Skin of body (tissue), 2 donors: Measurements from ENCODE around the gene XAB2. TPM values are rescaled to one million over a fixed set of nuclear protein-coding genes. Genes with fewer than 3 reads are reported as not detected.

ENCODE experiments used
- DNase-seq: peaks from one replicate; lab custom pipeline; 2025; lab: John Stamatoyannopoulos, UW
- total RNA-seq: library from RNA; depleted of rRNA; stranded (reverse); fragments of >200 nt; gene quantifications from one replicate; pipeline ENCODE4 v1.2.3, GENCODE V29; 2014

XAB2 gene
- total RNA-seq, 1 donor from 2014 or later = 21.9 TPM

- DNase-seq = no peak
Measured at GRCh38 chr19:7633698-7634097, 4.4 kb upstream of the XAB2 start, which contains the start of gene PCP2. PCP2 (minus strand) TSS chr19:7633719; CDS start chr19:7633457, 262 bp downstream.

- DNase-seq = no peak
Measured at GRCh38 chr19:7632340-7633203, 3.2 kb upstream of the XAB2 start.

DNA sequence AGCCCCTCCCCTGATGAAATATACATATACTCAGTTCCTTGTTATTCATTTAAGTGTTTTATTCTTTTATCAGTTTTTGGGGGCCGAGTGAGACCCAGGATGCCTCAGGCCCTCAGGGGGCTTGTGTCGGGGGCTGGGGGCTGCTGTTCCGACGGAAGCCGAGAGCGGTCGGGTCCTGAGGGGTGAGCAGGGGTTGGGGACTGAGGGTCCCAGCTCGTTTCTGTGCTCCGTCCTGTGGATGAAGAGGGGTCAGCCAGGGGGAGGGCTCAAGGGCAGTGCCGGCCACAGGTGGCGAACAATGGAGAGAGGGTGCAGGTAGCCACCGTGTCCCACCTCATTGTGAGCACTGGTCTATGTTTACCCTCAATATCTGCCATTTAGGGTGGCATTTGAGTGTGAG is 2.2 kb upstream of the XAB2 start:
- DNase-seq = no peak

- no peak for DNase-seq
Measured at GRCh38 chr19:7628589-7629311, 595 bp downstream of the XAB2 start.

DNA sequence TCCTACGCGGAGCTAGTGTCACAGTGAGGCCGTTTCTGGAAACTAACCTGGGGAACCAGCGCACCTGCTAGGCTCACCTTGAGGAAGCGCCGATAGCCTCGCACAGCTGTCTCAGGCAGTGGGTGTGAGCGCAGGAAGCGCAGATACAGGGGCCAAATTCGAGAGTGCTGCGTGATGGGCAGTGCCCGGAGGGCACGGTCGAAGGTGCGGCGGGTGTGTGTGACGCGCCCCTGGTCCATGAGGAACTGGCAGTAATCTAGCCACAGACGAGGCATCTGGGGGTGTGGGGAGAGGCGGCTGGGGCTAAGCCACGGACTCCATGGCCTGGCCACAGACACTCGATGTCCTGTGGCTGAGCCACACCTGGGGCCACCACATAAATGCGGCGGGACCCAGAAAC is 2.2 kb downstream of the XAB2 start:
- no peak for DNase-seq

- no peak for DNase-seq
Measured at GRCh38 chr19:7625763-7626372, 3.5 kb downstream of the XAB2 start.

DNA sequence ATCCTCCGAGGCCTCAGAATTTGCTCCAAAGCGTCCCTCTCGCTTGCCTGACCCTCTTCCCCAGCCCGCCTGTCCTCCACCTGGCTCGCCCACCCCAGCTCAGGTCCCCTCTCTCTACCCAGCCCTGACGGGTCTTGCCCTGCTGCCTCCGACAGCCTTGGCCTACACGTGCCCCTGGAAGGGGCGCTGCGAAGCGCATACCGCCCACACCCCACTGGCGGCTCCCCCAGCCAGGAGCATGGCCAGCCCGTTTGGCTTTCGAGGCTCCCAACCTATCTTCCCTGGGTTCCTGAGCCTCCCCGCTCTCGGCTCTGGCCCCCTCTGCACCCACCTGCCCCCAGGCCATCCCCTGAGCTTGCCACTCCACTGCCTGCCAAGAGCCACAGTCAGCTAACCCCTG is 4.5 kb downstream of the XAB2 start:
- DNase-seq = no peak

DNA sequence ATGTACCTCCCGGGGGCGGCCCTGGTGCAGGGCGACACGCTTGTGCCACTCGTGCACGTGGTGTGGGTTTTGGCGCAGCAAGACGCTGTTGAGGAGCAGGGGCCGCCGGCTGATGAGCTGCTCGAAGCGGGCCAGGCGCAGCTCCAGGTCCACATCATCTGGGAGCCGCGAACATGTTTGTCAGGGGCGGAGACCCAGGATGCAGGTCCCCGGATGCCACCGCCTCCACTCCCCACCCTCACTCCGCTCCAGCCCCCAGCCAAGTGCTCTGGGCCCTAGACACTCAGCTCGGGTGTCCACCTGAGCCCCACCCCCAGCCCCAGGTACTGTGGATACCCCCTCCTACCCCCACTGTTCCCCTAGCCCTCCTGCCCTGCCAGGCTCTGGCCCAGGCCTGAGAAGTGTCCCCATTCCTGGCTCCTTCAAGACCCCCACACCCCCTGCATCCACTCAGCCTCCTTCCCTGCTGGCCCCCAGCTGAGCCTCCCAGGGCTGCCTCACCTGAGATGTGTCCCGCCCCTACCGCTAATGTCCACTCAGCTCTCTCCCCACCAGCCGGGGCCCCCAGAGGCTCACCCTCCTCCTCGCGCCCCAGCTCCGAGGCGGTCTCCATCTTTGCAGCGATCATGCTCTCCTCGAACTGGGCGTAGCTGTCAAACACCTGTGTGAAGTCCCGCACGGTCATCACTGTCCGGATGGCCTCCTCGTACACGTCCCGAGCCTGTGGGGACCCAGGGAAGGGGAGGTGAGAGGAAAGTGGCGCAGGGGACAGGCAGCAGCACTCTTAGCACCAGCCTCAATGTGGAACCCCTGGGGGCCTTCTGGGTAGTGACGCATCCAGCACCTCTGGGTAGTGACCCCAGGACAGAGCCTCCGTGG is 5.4 kb downstream of the XAB2 start:
- DNase-seq = no peak

- DNase-seq = no peak
Measured at GRCh38 chr19:7622933-7623685, 6.2 kb downstream of the XAB2 start.

- no peak for DNase-seq
Measured at GRCh38 chr19:7620442-7621412, 8.6 kb downstream of the XAB2 start.

GRCh38 chr19:7619671-7620441 is 9.5 kb downstream of the XAB2 start:
- DNase-seq = no peak

GRCh38 chr19:7618771-7619510 is 10.4 kb downstream of the XAB2 start:
- DNase-seq = no peak

DNA sequence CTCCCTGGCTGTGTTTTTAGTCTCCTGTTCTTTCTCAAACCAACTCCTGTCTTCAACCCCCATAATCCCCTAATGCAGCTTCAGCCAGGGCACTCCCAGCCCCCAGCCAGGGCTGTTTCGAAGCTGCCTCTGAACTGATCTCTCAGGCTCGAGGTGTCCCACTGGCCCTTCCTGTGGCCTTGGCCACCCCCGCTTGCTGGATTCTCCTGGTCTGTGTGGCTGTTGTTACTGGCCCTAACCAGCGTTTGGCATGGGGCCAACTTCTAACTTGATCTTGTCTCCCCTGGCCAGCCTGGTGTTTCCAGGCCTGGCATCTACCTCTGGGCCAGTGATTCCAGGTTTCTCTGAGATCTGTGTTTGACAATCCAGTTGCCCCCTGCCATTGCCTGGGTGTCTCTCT is 11.0 kb downstream of the XAB2 start:
- no peak for DNase-seq

- no peak for DNase-seq
Measured at GRCh38 chr19:7617735-7618134, 11.6 kb downstream of the XAB2 start.

DNA sequence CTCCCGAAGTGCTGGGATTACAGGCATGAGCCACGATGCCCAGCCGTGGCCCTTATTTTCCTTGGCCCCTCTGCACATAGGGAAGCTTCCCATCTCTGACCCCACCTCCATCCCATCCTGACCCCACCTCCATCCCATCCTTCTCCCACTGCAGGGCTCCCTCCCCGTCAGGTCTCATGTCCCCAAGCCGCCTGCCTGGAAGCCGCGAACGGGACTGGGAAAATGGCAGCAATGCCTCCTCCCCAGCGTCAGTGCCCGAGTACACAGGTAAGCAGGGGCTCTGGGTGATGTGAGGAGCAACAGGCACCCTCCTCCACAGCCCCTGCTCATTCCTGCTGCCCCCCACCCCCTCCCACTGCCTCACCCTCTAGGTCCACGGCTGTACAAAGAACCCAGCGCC is 12.2 kb downstream of the XAB2 start:
- no peak for DNase-seq

GRCh38 chr19:7614859-7615741 is 14.2 kb downstream of the XAB2 start:
- DNase-seq = no peak
